IMR-90 (cell line): Measurements from ENCODE around the gene ANKRD11. TPM values are rescaled to one million over a fixed set of nuclear protein-coding genes. Genes with fewer than 3 reads are reported as not detected.
A peak's percentile ranks its signal among the peaks of the same experiment; 100 is the strongest.

Experiments
- ATAC-seq: fragments of 200-7000 bp; cut with Tn5 transposase; 2 replicates; pipeline ENCODE4 v1.9.1; 2020; ENCODE audit warnings: low read depth, mild to moderate bottlenecking, moderate library complexity
- BruUV-seq: library from RNA; stranded (reverse); fragments of 400-500 nt; replicated peaks from 2 replicates; lab custom pipeline; 2021; lab: Mats Ljungman, UMichigan
- CTCF ChIA-PET: fragments of 300-600 bp; formaldehyde crosslinking; extraction: SDS; loops from one replicate; lab custom pipeline; 2021; ENCODE audit warnings: antibody characterized with exemption; lab: Yijun Ruan, JAX
- POLR2A ChIA-PET: fragments of 300-600 bp; sonication (Branson Sonifier 250); formaldehyde crosslinking; loops from one replicate; lab custom pipeline; 2022; ENCODE audit warnings: antibody characterized with exemption; ENCODE audit not compliant: unreplicated experiment; lab: Charles Lee
- DNase-seq: peaks from one replicate; pipeline ENCODE4 v3.0.0; 2013
- H2AFZ ChIP-seq: replicated peaks from 2 replicates; pipeline ENCODE3; 2013; ENCODE audit warnings: low read length, mild to moderate bottlenecking; ENCODE audit not compliant: poor library complexity
- H2AK5ac ChIP-seq: 2 replicates; pipeline ENCODE4 v1.6.1; 2013; ENCODE audit warnings: low read depth, low read length, inconsistent platforms
- H2AK9ac ChIP-seq: replicated peaks from 2 replicates; pipeline ENCODE3; 2013; ENCODE audit warnings: mild to moderate bottlenecking, low read depth, low read length, moderate library complexity; ENCODE audit not compliant: poor library complexity
- H2BK120ac ChIP-seq: 2 replicates; pipeline ENCODE4 v1.6.1; 2013; ENCODE audit warnings: low read depth, low read length, inconsistent platforms
- H2BK15ac ChIP-seq: 3 replicates; pipeline ENCODE4 v1.6.1; 2013; ENCODE audit warnings: low read depth, low read length, inconsistent platforms
- H2BK20ac ChIP-seq: 2 replicates; pipeline ENCODE4 v1.6.1; 2013; ENCODE audit warnings: low read depth, mild to moderate bottlenecking, inconsistent platforms, low read length, moderate library complexity
- H2BK5ac ChIP-seq: 2 replicates; pipeline ENCODE4 v1.6.1; 2013; ENCODE audit warnings: mild to moderate bottlenecking, low read depth, low read length, inconsistent platforms; ENCODE audit not compliant: poor library complexity, severe bottlenecking
- H3K14ac ChIP-seq: replicated peaks from 2 replicates; pipeline ENCODE4 v1.6.1; 2013; ENCODE audit warnings: low read depth, low read length, inconsistent platforms
- H3K18ac ChIP-seq: 2 replicates; pipeline ENCODE4 v1.6.1; 2013; ENCODE audit warnings: low read depth, low read length, control low read depth
- H3K23ac ChIP-seq: 2 replicates; pipeline ENCODE4 v1.6.1; 2013; ENCODE audit warnings: low read depth, low read length, inconsistent platforms
- H3K27ac ChIP-seq: 2 replicates; pipeline ENCODE4 v1.5.1; 2013; ENCODE audit warnings: mild to moderate bottlenecking, control low read depth, low read length; ENCODE audit not compliant: insufficient read depth
- H3K27me3 ChIP-seq: 2 replicates; pipeline ENCODE4 v1.6.1; 2013; ENCODE audit warnings: low read length; ENCODE audit not compliant: control insufficient read depth, insufficient read depth
- H3K36me3 ChIP-seq: 2 replicates; pipeline ENCODE4 v1.6.1; 2013; ENCODE audit warnings: low read length, mixed read lengths; ENCODE audit not compliant: control insufficient read depth, insufficient read depth
- H3K4ac ChIP-seq: 2 replicates; pipeline ENCODE4 v1.6.1; 2013; ENCODE audit warnings: low read depth, low read length, inconsistent platforms
- H3K4me1 ChIP-seq: 2 replicates; pipeline ENCODE4 v1.6.1; 2013; ENCODE audit warnings: low read length, mixed read lengths; ENCODE audit not compliant: control insufficient read depth, insufficient read depth
- H3K4me2 ChIP-seq: 2 replicates; pipeline ENCODE4 v1.6.1; 2013; ENCODE audit warnings: low read depth, mild to moderate bottlenecking, control low read depth, low read length, moderate library complexity
- H3K4me3 ChIP-seq: 2 replicates; pipeline ENCODE4 v1.5.1; 2013; ENCODE audit warnings: low read depth, mild to moderate bottlenecking, control low read depth, low read length, moderate library complexity; ENCODE audit not compliant: insufficient read depth
- H3K56ac ChIP-seq: 2 replicates; pipeline ENCODE4 v1.6.1; 2013; ENCODE audit warnings: low read length, inconsistent platforms; ENCODE audit not compliant: insufficient read depth; ENCODE audit errors: extremely low read depth
- H3K79me1 ChIP-seq, 2 experiments: 2 replicates each; pipeline ENCODE4 v1.6.1; 2013; ENCODE audit warnings: low read length in 2 of 2, inconsistent platforms in 1 of 2, low read depth in 1 of 2
- H3K9ac ChIP-seq: 2 replicates; pipeline ENCODE4 v1.6.1; 2013; ENCODE audit warnings: low read depth, low read length, control low read depth
- H3K9me1 ChIP-seq: 2 replicates; pipeline ENCODE4 v1.6.1; 2013; ENCODE audit warnings: low read length, inconsistent platforms; ENCODE audit not compliant: insufficient read depth
- H3K9me3 ChIP-seq: 2 replicates; pipeline ENCODE4 v1.6.1; 2013; ENCODE audit warnings: low read length; ENCODE audit not compliant: control insufficient read depth, insufficient read depth
- H4K20me1 ChIP-seq: 2 replicates; pipeline ENCODE4 v1.6.1; 2013; ENCODE audit warnings: low read length, inconsistent platforms; ENCODE audit not compliant: insufficient read depth
- H4K5ac ChIP-seq: 2 replicates; pipeline ENCODE4 v1.6.1; 2013; ENCODE audit warnings: mild to moderate bottlenecking, low read depth, low read length, control low read depth
- H4K8ac ChIP-seq, 2 experiments: 2 replicates each; pipeline ENCODE4 v1.6.1; 2013; ENCODE audit warnings: low read depth in 2 of 2, low read length in 2 of 2, control low read depth in 1 of 2, inconsistent platforms in 1 of 2
- H4K91ac ChIP-seq: 2 replicates; pipeline ENCODE4 v1.6.1; 2013; ENCODE audit warnings: low read depth, low read length, inconsistent platforms; ENCODE audit not compliant: insufficient read depth
- BHLHE40 ChIP-seq: fragments of 150-350 bp; IDR thresholded peaks from 2 replicates; pipeline ENCODE4 v1.6.1; 2016; ENCODE audit warnings: mild to moderate bottlenecking, low read depth, low read length
- CHD1 ChIP-seq: IDR thresholded peaks from 2 replicates; pipeline ENCODE4 v1.6.1; 2012; ENCODE audit warnings: low read depth, low read length, improper control_type of control experiment
- ELK1 ChIP-seq: fragments of 150-350 bp; IDR thresholded peaks from 2 replicates; pipeline ENCODE4 v1.6.1; 2016; ENCODE audit warnings: low read depth, mild to moderate bottlenecking, low read length, moderate library complexity, borderline replicate concordance
- FOS ChIP-seq: fragments of 150-350 bp; IDR thresholded peaks from 2 replicates; pipeline ENCODE4 v1.6.1; 2016; ENCODE audit warnings: low read depth, low read length
- MAFK ChIP-seq: IDR thresholded peaks from 2 replicates; pipeline ENCODE4 v1.6.1; 2012; ENCODE audit warnings: low read depth, low read length, improper control_type of control experiment
- MAZ ChIP-seq: IDR thresholded peaks from 2 replicates; pipeline ENCODE4 v1.6.1; 2012; ENCODE audit warnings: low read depth, mild to moderate bottlenecking, low read length, improper control_type of control experiment, moderate library complexity, borderline replicate concordance
- MXI1 ChIP-seq: IDR thresholded peaks from 2 replicates; pipeline ENCODE4 v1.6.1; 2012; ENCODE audit warnings: low read depth, mild to moderate bottlenecking, low read length, moderate library complexity, borderline replicate concordance
- NFE2L2 ChIP-seq: fragments of 150-350 bp; IDR thresholded peaks from 2 replicates; pipeline ENCODE4 v1.6.1; 2016; ENCODE audit warnings: low read depth, mild to moderate bottlenecking, low read length
- POLR2A ChIP-seq: IDR thresholded peaks from 2 replicates; pipeline ENCODE4 v1.6.1; 2012; ENCODE audit warnings: mild to moderate bottlenecking, low read depth, low read length
- RAD21 ChIP-seq: IDR thresholded peaks from 2 replicates; pipeline ENCODE4 v1.6.1; 2012; ENCODE audit warnings: low read length, improper control_type of control experiment
- RCOR1 ChIP-seq: IDR thresholded peaks from 2 replicates; pipeline ENCODE4 v1.6.1; 2012; ENCODE audit warnings: mild to moderate bottlenecking, low read length, improper control_type of control experiment; ENCODE audit not compliant: insufficient replicate concordance
- RFX5 ChIP-seq: IDR thresholded peaks from 2 replicates; pipeline ENCODE4 v1.8.0; 2012; ENCODE audit warnings: low read depth, mild to moderate bottlenecking, low read length, moderate library complexity
- USF2 ChIP-seq: fragments of 150-350 bp; IDR thresholded peaks from 2 replicates; pipeline ENCODE4 v1.6.1; 2017; ENCODE audit warnings: mild to moderate bottlenecking, antibody characterized with exemption, low read length, low read depth
- WGBS, 2 experiments: methylation state at CpG; one replicate each; pipeline versions ENCODE4 v1.1.5 to v1.1.7; 2013; ENCODE audit warnings: missing lambda C conversion rate in 2 of 2; ENCODE audit not compliant: insufficient read length in 1 of 2; ENCODE audit errors: extremely low coverage in 2 of 2; 5-methylcytosine and 5-hydroxymethylcytosine counted together
- dilution Hi-C: fragments of 300-500 bp; cut with HindIII; formaldehyde crosslinking; loops from one replicate; pipeline ENCODE4 v1.14.3; 2018; ENCODE audit warnings: low sequenced_read_pairs; ENCODE audit not compliant: unreplicated experiment
- in situ Hi-C: fragments of 300-500 bp; cut with MboI; formaldehyde crosslinking; loops from 3 replicates; pipeline ENCODE4 v1.14.3; 2019; ENCODE audit warnings: low sequenced_read_pairs, inconsistent platforms, mixed read lengths
- intact Hi-C: fragments of 100-400 bp; cut with micrococcal nuclease; formaldehyde crosslinking; loops from 2 replicates; pipeline ENCODE4 v1.10.0; 2022
- polyA plus RNA-seq, 3 experiments: library from polyadenylated mRNA; depleted of rRNA; stranded (reverse); fragments of >200 nt; gene quantifications; 2 replicates each; pipeline ENCODE4 v1.2.3, GENCODE V29; 2012; ENCODE audit warnings: low replicate concordance in 1 of 3
- total RNA-seq: library from RNA; depleted of rRNA; stranded (reverse); fragments of >200 nt; gene quantifications from 2 replicates; pipeline ENCODE4 v1.2.3, GENCODE V29; 2012
- TF ChIP-seq, protein P1 (sequence below): conservative IDR thresholded peaks from 2 replicates; pipeline ENCODE4 v1.5.1; 2012; ENCODE audit warnings: mild to moderate bottlenecking, low read depth, low read length, improper control_type of control experiment

The ANKRD11 gene
- total and polyA plus RNA-seq, 2 of the 4 experiments (the other 2 are of a cell fraction), result 46.8 to 71.9 TPM

DNA sequence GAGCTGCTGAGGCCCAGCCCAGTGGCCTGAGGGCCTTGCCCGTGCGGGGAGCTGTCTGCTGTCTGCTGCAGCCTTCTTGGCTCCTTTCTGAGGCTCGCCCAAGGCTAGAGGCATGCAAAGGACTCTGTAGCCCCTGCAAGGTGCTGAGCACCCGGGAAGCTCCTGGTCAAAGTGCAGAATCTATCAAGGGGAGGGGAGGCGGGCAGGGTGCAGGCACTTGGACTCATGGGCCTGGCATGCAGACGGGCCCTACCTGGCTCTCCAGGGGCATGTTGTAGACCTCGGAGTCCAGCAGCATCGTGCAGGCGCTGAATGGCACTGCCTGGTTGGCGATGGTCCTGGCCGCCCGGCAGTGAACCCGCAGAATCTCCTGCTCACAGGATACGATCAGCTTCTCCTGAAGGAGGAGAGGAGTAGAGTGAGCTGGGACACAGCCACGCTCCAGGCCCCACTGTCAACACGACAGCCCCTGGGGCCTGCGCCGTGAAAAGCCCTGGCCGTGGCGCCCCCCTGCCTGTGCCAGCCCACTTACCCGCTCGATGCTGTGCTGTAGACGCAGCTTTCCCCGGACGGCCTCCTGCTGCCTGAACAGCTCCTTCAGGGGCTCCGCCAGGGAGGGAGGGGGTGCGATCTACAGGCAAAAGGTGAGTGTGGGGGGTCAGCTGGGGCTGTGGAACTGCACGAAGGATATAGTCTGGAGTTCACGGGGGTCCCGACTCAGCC lies 215.6 kb downstream of the ANKRD11 start:
- no peak overlapping the region for H3K18ac ChIP-seq
- ChIA-PET POLR2A (no interaction called here), CTCF (no interaction called here)
- H3K23ac ChIP-seq, result no peak overlapping the region
- no peaks in the 10 kb centered on the region; the same call in 1 of the 2 replicates for H3K9me1 ChIP-seq
- peaks cover 79% of the 10 kb centered on the region for H3K36me3 ChIP-seq
- peaks cover 46% of the 10 kb centered on the region for H4K20me1 ChIP-seq
- H3K9ac ChIP-seq, result no peak overlapping the region
- H3K14ac ChIP-seq, result no peak overlapping the region
- H4K91ac ChIP-seq, result no peak overlapping the region
- H2BK15ac ChIP-seq, result no peak overlapping the region
- no peak overlapping the region for H2BK20ac ChIP-seq
- intact Hi-C loops, result no loop called here
- no peaks in the 10 kb centered on the region for H3K4me1 ChIP-seq
- H2BK120ac ChIP-seq, result no peak overlapping the region
- H2BK5ac ChIP-seq, result no peak overlapping the region
- dilution Hi-C loops, result no loop called here
- no peak overlapping the region for H4K8ac ChIP-seq
- peak overlapping the region; percentile 16 for H2AK9ac ChIP-seq
- DNase-seq (no peak), ATAC-seq (no peak)
- H3K27me3 ChIP-seq, result no peaks in the 10 kb centered on the region
- H2AK5ac ChIP-seq, result no peak overlapping the region
- H3K56ac ChIP-seq, result no peak overlapping the region
- TF ChIP-seq MAZ (no peak), FOS (no peak), ELK1 (no peak), MAFK (no peak), POLR2A (no peak), NFE2L2 (no peak), RAD21 (no peak), USF2 (no peak), RFX5 (no peak), BHLHE40 (no peak), CHD1 (no peak), MXI1 (no peak), RCOR1 (no peak)
- TF ChIP-seq, protein P1, sequence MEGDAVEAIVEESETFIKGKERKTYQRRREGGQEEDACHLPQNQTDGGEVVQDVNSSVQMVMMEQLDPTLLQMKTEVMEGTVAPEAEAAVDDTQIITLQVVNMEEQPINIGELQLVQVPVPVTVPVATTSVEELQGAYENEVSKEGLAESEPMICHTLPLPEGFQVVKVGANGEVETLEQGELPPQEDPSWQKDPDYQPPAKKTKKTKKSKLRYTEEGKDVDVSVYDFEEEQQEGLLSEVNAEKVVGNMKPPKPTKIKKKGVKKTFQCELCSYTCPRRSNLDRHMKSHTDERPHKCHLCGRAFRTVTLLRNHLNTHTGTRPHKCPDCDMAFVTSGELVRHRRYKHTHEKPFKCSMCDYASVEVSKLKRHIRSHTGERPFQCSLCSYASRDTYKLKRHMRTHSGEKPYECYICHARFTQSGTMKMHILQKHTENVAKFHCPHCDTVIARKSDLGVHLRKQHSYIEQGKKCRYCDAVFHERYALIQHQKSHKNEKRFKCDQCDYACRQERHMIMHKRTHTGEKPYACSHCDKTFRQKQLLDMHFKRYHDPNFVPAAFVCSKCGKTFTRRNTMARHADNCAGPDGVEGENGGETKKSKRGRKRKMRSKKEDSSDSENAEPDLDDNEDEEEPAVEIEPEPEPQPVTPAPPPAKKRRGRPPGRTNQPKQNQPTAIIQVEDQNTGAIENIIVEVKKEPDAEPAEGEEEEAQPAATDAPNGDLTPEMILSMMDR, result no peak
- H3K9me3 ChIP-seq, result no peaks in the 10 kb centered on the region
- H3K27ac ChIP-seq, result no peak overlapping the region
- H3K79me1 ChIP-seq, result peaks cover 17 to 67% of the 10 kb centered on the region in 2 experiments
- no peak overlapping the region for H3K4ac ChIP-seq
- BruUV-seq, result no TSS peak
- H2AFZ ChIP-seq, result no peak overlapping the region
- H4K5ac ChIP-seq, result no peak overlapping the region
- no peak overlapping the region for H3K4me2 ChIP-seq
- in situ Hi-C loops, result no loop called here
- H3K4me3 ChIP-seq, result no peak overlapping the region
- 88% methylated on average over 3 of the region's 30 CpGs; no CpG with 5 or more reads in 1 of the 2 experiments for WGBS, 2 experiments
